Esophagus muscularis mucosa (tissue), 3 donors: Measurements from ENCODE around the gene THSD1.
"Not testable (repeated sequence)": the region's sequence is repeated elsewhere in the genome, so short reads cannot be mapped to it uniquely, and the experiment has no call there.

Experiments
- CTCF ChIP-seq, 3 experiments: fragments of 200-600 bp in 2 of 3; fragments of 450-650 bp in 1 of 3; sonication (generic) in 2 of 3; IDR thresholded peaks; one replicate each; pipeline ENCODE4 v1.5.1; 2017 to 2019; ENCODE audit warnings: antibody characterized with exemption in 3 of 3, mild to moderate bottlenecking in 2 of 3, moderate library complexity in 1 of 3
- POLR2A ChIP-seq: fragments of 450-650 bp; IDR thresholded peaks from one replicate; pipeline ENCODE4 v1.6.1; 2017; ENCODE audit warnings: antibody characterized with exemption, moderate library complexity, mild to moderate bottlenecking, low read depth

GRCh38 chr13:52407436-52407835, 1.5 kb upstream of the THSD1 start:
- TF ChIP-seq CTCF (IDR thresholded peaks at IDR 0.05); POLR2A: not testable (repeated sequence)
